Activated CD4-positive, alpha-beta T cell treated with anti-CD3 and anti-CD28 coated beads for 1 hour (primary cell): Measurements from ENCODE around the gene MRPL2.
A peak's percentile ranks its signal among the peaks of the same experiment; 100 is the strongest.

Experiments
- DNase-seq: peaks from one replicate; pipeline ENCODE4 v3.0.0-alpha.2; 2020

MRPL2 gene

DNA sequence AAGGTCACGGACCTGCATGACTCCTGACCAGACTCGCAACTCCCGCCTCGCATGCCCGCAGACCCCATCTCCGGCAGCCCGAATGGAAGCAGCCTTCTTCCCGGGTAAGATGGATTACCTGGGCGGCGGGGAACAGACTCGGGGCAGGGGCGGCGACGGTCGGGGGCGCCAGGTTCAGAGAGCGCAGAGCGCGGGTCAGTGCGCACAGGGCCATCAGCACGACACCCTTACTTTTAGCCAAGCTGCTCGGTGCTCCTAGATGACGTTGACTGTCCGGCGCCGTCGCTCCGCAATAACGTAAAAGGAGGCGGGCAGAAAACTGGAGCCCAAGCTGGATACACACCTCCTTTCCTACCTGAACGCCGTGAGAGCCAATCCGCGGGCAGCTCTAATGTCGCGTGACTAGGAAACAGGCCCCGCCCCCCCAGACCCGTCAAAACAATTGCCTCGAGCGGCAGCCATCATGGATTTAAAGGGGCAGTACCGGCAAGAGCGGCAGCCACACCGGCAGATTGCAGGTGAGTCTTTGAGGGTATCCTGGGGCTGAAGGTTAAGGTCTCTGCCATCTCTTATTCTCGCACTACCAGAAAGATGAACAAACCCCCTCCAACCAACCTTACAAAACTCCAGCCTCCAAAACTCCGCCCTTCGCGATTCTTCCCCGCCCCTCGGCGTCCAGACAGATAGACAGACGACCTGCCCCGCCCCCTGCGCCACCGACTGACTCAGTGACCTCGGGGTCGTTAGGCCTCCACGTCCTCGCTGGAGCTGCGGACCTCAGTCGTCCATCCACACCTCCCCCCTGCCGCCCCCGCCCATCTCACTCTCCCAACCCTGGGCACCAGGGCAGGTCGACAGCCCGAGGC lies at the start of gene MRPL2, which contains the start of gene KLC4:
Gene MRPL2 (minus strand): TSS at position 267 of the 866 bp plus-strand sequence. CDS start 53 bp downstream, at position 214.
Gene KLC4 (plus strand): TSS at position 464 of the 866 bp plus-strand sequence. CDS start 1,705 bp downstream, outside the sequence.
- peak; percentile 97 for DNase-seq

DNA sequence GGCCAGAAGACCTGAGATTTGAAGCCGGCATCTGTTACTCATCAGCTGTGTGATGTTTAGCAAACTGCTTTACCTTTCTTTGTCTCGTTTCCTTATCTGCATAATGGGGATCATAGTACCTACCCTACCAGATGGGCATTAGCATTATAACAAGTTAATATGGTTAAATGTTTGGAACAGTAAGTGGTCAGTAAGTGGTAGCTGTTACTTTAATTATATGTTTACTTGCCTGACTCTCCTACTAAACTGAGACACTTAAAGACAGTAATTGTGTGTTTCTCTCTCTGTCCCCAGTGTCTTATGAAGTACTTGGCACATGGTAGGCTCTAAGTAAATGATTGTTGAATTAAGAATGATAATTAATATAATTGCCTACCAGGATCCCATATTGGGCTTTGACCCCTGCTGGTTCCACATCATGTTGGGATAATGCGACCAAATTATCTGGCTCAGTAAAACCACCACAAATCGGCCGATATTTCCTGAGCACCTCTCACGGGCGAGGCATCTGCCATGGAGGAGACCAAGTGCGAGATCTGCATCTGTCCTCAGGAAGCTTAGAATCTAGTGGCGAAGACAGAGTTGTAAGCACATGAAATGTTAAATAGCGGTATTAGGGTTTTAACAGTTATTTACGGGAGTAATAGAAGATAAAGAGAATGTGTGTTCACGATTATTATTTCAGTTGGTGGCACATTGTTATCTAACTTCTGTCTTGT lies 48.3 kb upstream of the MRPL2 start:
- no peak for DNase-seq

DNA sequence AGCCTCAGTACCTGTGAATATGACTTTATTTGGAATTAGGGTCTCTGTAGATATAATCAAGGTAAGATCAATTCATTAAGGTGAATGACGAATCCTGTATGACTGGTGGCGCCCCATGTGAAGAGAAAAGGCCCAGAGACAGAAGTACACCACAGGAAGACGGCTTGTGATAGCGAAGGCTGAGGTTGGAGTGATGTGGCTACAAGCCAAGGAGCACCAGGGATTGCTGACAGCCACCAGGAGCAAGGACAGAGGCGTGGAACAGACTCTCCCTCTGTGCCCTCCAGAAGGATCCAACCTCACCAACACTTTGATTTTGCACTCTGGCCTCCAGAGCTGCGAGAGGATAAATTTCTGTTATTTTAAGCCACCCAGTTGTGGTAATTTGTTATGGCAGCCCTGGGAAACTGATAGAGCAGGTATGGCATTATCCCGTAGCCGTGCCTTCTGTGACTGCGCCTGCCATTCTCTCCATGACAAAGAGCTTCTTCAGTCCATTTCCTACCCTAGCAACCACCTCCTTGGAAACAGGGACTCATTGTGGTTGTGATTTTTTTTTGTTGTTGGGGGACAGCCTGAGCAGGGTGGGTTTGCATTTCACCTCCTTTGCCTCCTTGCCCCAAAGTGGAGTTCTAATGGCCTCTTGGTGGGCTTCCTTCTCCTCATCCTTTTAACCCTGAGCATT lies 46.4 kb upstream of the MRPL2 start:
- DNase-seq = no peak

DNA sequence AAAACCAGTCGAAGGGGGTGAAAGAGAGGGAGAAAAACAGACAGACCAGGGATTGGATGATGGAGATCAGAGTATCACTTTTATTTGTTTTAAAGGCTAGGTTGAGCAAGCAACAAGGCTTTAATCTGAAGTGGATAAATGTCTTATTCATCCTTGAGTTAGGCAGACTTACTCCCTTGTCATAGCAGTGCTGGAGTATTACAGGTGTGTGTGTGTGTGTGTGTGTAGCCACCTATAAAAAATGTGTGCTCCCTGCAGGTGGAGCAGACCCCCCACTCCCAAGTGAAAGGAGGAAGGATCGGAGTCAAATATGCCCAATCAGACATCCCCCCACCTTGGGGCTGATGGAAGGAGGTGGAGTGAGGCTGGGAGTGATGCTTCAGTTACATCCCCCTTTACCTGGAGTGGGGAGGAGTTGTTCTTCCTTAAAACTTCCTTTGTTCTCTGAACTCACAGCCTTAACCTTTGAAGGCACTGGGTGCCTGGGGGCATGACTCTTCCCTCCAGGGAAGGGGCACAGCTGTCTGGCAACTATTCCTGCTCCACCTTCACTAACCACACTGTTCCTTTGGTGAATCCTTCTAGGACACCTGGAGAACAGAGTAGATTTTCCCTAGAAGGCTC lies 44.1 kb upstream of the MRPL2 start:
- DNase-seq = no peak

DNA sequence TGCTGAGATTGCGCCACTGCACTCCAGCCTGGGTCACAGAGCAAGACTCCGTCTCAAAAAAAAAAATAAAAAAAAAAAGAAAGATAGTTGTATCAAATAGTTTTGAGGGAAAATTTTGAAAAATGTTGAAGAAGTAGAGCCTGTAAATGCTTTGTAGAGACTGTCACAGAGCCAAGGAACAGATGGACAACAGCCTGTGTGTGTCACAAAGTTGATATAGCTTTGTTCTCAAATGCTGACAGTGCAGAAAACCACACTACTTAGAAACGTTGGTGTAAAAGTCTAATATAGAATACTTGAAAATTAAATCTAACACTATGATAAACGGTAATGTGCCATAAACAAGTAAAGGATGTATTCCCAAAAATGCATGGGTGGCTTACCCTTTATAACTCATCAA lies 42.3 kb upstream of the MRPL2 start:
- DNase-seq = no peak

DNA sequence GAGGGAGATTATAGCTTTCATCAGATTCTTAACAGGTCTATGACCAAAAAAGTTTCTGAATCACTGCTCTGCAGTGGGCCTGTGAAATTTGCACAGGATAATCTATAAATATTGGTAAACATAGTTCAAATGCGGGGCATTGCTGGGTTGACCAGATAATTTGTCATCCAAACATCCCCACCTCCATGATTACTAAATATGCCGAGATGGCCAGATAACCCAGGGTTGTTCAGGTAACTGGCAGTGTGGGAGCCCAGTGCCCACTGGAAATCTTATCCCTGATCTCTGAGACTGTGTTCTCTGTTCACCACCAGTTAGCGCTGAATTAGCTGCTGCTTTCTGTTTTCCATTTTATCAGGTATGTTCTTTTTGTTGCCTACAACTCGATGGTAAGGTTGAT lies 38.3 kb upstream of the MRPL2 start:
- no peak for DNase-seq

DNA sequence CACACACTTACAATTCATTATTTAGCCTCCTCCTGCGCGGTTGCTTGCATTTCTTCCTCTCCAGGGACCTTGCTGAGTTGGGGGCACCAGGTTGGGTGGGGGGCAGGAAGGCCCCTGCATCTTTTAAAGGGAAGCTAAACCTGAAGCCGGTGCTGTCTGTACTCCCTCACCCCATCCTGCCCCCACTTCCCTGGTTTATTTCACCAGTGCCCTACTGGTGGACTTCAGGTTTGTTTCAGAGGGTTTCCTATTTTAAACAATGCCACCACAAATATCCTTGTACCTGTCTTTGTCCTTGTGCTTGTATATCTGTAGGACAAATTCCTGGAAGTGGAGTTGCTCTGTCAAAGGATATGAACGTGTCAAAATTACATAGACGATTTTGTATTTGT lies 37.9 kb upstream of the MRPL2 start:
- DNase-seq = no peak

DNA sequence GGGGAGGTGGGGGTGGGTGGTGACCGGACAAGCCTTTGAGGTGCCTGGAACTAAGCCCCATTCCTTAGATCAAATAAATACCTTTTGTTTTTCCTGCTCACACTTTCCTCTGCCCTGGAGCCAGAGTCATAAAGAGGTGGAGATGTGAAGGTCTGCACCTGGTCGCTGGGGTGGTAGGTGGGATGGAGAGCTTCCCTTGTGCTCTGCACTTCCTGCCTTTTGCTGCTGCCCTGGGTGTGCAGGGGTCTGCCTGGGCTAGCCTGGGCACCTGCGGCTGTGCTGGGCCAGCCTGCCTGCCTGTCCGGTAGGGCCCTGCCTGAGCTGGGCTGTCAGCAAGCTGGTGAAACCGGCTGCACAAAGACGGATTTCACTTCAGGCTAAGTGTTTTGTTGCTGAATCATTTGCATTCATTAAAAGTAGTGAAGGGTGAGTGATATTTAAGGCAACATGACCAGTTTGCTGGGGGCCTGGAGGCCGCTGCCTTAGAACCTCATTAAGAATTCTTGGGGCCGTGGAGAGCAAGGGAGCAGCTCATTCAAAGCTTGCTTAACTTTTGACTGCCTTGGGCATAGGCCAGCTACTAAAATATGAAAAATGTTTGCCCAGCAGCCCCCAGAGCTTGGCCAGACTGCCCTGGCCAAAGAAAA lies 37.3 kb upstream of the MRPL2 start:
- no peak for DNase-seq

DNA sequence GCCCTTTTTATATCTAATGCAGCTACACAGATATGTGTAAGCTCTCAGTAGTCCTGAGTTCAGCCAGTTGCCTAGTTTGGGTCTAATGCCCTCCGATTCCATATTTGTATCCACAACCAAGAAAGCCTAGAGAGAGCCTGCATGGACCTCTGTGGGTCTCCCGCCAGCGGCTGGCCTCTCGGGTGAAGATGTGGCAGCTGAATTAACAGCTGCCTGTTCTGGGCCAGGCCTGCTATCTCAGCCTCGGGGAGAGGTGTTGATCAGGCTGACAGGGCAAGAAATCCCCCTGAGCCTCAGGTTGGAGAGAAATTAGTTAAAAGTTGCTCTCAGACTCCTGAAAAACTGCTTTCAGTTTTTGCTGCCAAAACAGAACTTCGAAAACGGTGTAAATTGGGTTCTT lies 36.7 kb upstream of the MRPL2 start:
- no peak for DNase-seq

DNA sequence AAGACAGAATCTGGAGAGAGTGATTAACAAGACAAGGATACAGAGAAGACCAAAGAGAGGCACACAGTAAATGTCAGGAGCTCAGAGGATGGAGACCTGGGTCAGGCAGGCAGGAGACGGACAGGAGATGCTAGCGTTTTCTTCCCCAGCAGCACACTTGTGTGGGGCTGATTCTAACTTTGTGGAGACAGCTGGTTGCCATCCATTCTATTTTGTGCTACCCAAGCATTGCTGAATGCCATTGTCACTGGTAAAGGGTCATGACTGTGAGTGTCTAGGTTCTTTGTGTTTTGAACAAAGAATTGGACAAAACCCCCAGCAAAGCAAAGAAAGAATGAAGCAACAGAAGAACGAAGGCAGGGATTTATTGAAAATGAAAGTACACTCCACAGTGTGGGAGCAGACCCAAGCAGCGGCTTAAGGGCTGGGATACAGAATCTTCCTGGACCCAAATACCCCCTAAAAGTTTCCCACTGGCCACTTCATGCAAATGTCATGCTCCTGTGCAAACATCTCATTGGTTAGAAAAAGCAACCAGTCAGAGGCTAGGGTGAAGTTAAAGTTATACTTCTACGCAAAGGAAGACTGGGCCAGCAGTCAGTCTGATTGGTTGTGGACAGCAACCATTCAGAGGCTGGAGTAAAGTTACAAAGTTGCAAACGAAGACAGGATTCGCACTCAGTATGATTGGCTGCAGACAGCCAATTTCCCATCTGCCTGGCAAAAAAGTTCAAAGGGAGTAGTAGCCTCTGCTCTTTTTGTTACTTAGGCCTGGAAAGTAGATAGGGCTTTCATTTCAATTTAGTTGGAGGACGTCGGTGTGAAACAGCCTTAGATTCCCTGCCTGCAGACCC lies 34.4 kb upstream of the MRPL2 start:
- DNase-seq = no peak

DNA sequence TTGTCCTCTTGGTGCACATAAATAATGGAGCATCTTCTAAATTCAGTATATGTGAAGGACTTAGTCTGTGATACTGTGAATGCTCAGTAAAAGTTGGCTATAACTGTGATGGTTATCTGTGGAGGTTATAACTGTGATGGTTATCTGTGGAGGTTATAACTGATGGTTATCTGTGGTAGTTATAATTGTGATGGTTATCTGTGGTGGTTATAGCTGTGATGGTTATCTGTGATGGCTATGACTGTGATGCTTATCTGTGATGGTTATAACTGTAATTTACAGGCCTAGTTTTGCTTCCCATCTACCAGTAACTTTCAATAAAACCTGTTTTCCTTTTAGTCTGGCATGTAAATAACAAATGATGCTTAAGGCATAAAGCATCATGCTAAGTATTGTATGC lies 33.4 kb upstream of the MRPL2 start:
- DNase-seq = no peak

DNA sequence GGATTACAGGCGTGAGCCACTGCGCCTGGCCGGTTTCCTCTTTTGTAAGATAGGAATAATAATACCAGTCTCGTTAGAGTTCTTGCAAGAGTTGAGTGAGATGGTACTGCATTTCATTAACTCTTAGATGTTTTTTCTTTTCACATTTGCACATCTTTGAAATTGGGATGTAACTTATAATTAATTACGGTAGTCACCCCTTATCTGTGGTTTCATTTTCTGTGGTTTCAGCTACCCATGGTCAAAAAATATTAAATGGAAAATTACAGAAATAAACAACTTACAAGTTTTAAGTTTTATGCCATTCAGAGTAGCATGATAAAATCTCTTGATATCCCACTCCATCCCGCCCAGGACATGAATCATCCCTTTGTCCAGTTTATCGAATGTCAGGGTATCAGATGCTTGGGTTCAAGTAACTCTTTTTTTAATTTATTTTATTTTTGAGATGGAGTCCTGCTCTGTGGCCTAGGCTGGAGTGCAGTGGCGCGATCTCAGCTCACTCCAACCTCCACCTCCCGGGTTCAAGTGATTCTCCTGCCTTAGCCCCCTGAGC lies 32.3 kb upstream of the MRPL2 start:
- DNase-seq = no peak

DNA sequence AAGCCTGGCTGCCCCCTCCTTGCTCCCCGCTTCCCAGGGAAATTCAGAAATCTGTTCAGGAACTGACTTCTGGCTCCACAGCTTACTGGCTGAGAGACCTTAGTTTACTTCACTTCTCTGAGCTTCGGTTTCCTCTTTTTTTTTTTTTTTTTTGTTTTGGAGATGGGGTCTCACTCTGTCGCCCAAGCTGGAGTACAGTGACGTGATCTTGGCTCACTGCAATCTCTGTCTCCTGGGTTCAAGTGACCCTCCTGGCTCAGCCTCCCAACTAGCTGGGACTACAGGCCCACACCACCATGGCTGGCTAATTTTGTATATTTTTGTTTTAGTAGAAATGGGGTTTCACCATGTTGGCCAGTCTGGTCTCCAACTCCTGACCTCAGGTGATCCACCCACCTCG lies 31.8 kb upstream of the MRPL2 start:
- no peak for DNase-seq

DNA sequence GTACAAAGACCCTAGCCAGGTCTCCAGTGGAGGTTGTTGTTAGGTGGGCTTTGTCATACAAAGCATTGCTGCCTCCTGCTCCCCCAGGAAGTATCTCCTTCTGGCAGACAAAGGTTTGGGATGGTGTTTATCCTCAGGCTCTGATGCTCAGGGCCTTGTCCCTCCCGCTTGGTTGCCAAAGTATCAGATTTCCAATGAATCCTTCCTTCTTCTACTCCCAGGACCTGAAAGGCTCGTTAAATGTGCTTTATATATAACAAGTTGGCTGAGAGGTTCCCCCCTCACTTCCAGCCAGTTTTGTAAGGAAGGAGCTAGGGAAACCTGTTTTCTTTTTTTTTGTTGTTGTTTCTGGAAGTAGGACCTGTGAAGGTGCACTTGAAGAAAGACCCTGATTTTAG lies 31.3 kb upstream of the MRPL2 start:
- no peak for DNase-seq

DNA sequence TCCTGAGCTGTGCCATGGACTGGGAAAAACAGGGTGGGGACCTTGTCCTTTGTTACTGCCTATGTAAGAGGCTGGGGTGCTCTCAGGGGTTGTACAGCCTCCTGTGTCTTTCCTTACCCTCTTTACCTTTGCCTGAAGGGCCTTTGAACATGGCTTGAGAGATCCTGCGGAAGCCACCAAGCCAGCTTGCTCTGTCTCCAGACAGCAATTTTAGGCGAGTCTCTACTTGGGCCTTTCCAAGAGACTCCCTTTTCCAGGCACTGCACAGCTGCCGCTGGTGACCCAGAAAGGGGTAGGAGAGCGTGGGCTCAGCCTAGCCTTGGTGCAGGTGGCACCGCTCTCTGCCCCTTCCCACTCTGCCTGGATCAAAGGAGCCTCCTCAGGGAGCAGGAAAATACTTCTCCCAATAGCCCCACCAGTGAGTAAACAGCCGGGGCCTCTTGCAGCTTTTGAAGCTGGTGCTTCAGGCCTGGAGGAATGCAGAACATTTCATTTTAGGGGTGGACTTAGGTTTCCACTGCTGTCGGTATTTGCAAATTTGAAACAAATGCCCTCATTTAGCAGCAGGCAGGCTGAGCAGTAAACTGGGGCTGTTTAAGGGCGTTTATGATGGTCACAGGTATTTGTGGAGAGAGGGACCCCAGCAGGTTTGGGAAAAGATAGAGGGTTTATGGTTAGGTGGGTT lies 30.8 kb upstream of the MRPL2 start:
- DNase-seq = no peak

DNA sequence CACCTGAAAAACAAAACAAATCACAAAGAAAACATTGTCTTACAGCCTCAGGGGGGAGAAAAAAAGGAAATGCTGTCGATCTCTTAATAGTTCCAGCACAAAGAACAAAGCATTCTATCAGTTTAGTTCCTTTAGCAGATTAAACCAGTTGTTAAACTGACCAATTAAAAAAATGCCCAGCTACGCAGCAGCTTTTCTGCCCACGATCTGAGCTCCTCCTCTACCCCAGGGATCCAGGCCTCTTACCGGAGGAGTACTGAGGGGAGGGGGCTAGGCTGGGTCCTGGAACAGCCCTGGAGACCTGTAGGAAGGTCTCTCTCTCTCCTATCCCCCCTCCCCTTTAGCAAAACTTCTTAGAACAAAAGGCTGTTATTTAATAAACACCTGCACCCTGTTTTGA lies 30.2 kb upstream of the MRPL2 start:
- no peak for DNase-seq

DNA sequence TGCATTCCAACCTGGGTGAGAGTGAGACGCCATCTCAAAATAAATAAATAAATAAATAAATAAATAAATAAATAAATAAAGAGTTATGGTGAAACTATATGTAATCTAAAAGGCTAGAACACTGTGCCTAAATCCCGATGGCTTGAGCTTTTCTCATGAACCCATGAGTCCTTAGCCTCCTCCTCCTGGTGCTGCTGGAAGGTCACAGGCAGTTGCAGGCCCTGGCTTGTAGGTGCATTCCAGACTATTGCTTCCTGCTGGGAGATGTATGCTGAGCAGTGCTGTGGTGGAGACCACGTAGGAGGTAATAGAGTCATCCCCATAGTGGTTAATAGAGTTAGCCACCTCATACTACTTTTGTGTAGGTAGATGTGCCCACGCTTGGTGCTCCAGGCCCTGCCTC lies 29.4 kb upstream of the MRPL2 start:
- DNase-seq = no peak

DNA sequence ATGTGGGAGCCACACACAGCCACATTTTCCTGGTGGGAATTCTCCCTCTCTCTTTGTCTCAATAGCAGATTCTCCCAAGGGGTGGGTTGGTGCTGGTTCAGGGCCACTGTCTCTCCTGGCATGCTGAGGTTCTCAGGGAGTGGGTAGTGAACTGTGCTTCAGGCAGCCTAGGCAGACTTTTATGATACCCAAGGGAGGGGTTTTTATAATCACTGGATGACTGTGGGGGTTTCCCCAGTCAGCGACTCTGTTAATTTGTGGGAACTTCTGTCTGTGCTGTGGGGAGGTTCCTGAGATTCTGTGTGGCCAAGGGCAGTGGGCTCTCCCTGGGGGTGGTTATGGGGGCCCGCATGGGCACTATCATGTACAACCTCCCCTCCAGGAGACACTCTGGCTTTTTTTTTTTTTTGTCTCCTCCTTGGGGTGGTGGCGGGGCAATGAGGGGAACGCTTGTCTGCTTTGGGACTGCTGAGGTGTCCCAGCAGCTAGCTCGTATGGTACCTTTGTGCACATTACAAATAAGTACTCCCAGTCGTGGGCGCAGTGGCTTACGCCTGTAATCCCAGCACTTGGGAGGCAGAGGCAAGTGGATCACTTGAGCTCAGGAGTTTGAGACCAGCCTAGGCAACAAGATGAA lies 26.9 kb upstream of the MRPL2 start:
- no peak for DNase-seq

DNA sequence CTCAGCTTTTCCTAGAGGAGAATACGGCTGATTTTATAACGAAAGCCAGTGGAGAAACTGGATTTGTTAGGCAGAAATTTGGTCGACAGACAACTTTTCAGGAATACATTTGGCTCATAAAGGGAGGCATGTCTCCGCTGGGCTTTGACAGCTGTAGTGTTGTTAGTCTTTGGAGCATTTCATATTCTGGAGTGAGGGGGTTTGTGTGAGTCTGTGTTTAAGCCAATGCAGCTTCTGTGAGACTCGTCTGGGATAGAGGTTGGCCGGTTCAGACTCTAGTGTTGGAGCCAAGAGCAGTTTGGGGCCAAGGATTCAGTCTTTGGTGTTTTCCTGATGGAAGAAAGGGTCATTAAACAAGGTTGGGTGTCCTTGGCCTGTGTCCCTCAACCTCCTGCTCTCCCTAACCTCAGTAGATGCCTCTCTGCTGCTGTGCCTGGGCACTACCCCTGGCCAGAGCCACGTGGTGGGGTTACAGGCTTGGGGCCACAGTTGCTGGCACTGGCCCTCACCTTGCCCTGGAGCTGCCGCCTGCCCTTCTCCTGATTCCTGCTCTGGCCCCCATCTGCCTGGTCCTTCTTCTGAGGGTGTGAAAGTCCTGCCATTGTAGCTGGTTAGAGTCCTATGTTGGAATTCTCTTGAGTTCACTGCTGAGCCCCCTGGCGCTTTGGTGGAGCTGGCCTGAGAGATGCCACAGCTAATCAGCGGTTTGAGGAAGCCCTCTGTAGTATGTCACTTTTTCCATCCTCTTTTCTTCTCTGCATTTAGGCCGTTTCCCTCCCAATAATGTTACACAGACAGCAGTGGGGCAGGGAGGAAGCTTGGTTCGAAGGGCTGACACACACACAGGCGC lies 23.8 kb upstream of the MRPL2 start:
- DNase-seq = no peak
